MCF 10A (cell line): ENCODE measurements around the gene MLLT11. TPM values are rescaled to one million over a fixed set of nuclear protein-coding genes. Genes with fewer than 3 reads are reported as not detected.
A peak's percentile ranks its signal among the peaks of the same experiment; 100 is the strongest.

Source experiments
- BruUV-seq: library from RNA; stranded (reverse); fragments of 400-500 nt; replicated peaks from 2 replicates; lab custom pipeline; 2021; lab: Mats Ljungman, UMichigan
- CTCF ChIA-PET: fragments of 300-600 bp; sonication (Branson Sonifier 250); formaldehyde crosslinking; extraction: SDS; loops from one replicate; lab custom pipeline; 2021; ENCODE audit warnings: antibody characterized with exemption, inconsistent platforms; lab: Yijun Ruan, JAX
- POLR2A ChIA-PET: fragments of 300-600, 350-650 bp; sonication (Branson Sonifier 250); formaldehyde crosslinking; extraction: SDS; loops from one replicate; lab custom pipeline; 2020; ENCODE audit warnings: antibody characterized with exemption, inconsistent platforms; lab: Yijun Ruan, JAX
- DNase-seq: peaks from one replicate; pipeline ENCODE4 v3.0.0-alpha.2; 2018; ENCODE audit not compliant: unreplicated experiment
- H3K27ac Mint-ChIP-seq: one replicate; pipeline ENCODE4 v1.8.0; 2022; ENCODE audit warnings: mild to moderate bottlenecking, low read depth, mixed read lengths; ENCODE audit not compliant: unreplicated experiment
- H3K27me3 Mint-ChIP-seq: one replicate; pipeline ENCODE4 v1.8.0; 2022; ENCODE audit warnings: mixed read lengths; ENCODE audit not compliant: insufficient read depth, unreplicated experiment
- H3K36me3 Mint-ChIP-seq: one replicate; pipeline ENCODE4 v1.8.0; 2022; ENCODE audit warnings: mild to moderate bottlenecking, moderate library complexity, mixed read lengths; ENCODE audit not compliant: insufficient read depth, unreplicated experiment
- H3K4me1 Mint-ChIP-seq: one replicate; pipeline ENCODE4 v1.8.0; 2022; ENCODE audit warnings: mixed read lengths; ENCODE audit not compliant: insufficient read depth, unreplicated experiment
- H3K4me3 Mint-ChIP-seq: one replicate; pipeline ENCODE4 v1.8.0; 2022; ENCODE audit warnings: mild to moderate bottlenecking, moderate library complexity, mixed read lengths; ENCODE audit not compliant: unreplicated experiment
- H3K9me3 Mint-ChIP-seq: one replicate; pipeline ENCODE4 v1.8.0; 2022; ENCODE audit warnings: mixed read lengths; ENCODE audit not compliant: unreplicated experiment
- intact Hi-C: fragments of 100-400 bp; cut with micrococcal nuclease; formaldehyde crosslinking; loops from 2 replicates; pipeline ENCODE4 v1.14.1; 2022
- total RNA-seq: library from RNA; stranded (reverse); gene quantifications from 2 replicates; pipeline ENCODE4 v1.2.3, GENCODE V29; 2022
- TF ChIP-seq, protein P1 (sequence below): fragments of 200-600 bp; IDR thresholded peaks from one replicate; pipeline ENCODE4 v1.8.0; 2022; ENCODE audit warnings: antibody characterized with exemption, mild to moderate bottlenecking; ENCODE audit not compliant: unreplicated experiment

The MLLT11 gene
- total RNA-seq, 1 experiment from 2014 or later: 0.86 TPM

DNA sequence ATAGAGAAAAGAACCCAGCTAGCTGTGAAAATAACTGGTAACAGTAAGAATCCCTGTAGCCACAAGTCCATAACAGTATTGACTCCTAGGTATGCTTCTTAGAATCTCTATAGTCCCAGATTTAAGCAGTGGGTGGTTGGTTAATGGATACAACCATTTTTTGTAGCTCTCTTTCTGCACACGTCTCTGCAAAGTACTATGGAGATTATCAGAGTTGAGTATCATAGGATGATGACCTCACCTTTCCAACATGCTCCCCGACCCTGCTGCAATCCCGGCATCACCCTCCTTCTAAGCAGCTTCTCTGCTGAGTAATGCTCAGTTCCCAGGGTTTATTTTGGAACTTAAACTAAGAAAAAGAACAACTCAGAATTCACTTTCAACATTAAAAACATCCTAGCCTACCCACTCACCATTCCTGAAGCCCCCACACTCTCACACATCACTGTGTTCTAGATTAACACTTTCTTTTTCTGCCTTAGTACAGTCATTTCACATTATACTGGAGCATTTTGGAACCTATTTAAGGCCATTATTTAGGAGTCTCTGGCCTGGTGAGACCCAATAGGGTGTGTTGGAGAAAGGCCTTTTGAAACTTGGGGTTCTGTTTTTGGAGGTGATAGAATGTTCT lies 2.7 kb downstream of the MLLT11 start:
- H3K27me3 Mint-ChIP-seq: no peaks in the 10 kb centered on the region
- CTCF ChIA-PET: interaction anchor here (0.5 to 2.1 kb wide), 7 partner anchors 9 to 671 kb away, joined by 3 to 12 read pairs (median 4); partner anchors contain the start of genes C1orf56, GABPB2 and MINDY1
- H3K4me1 Mint-ChIP-seq: peaks cover 31% of the 10 kb centered on the region
- TF ChIP-seq, protein P1, sequence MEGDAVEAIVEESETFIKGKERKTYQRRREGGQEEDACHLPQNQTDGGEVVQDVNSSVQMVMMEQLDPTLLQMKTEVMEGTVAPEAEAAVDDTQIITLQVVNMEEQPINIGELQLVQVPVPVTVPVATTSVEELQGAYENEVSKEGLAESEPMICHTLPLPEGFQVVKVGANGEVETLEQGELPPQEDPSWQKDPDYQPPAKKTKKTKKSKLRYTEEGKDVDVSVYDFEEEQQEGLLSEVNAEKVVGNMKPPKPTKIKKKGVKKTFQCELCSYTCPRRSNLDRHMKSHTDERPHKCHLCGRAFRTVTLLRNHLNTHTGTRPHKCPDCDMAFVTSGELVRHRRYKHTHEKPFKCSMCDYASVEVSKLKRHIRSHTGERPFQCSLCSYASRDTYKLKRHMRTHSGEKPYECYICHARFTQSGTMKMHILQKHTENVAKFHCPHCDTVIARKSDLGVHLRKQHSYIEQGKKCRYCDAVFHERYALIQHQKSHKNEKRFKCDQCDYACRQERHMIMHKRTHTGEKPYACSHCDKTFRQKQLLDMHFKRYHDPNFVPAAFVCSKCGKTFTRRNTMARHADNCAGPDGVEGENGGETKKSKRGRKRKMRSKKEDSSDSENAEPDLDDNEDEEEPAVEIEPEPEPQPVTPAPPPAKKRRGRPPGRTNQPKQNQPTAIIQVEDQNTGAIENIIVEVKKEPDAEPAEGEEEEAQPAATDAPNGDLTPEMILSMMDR: no peak
- peak overlapping the region; percentile 25 for H3K27ac Mint-ChIP-seq
- TSS peak; percentile 21 for BruUV-seq
- peaks cover 13% of the 10 kb centered on the region for H3K36me3 Mint-ChIP-seq
- peak; percentile 60 for DNase-seq
- intact Hi-C loops: loop anchor here (5.0 kb wide), 1 partner anchor 501 kb away; no protein-coding TSS in a partner anchor
- POLR2A ChIA-PET: interaction anchor here (0.6 to 9.4 kb wide), 7 partner anchors 9 to 483 kb away, joined by 3 to 90 read pairs (median 4); partner anchors contain the start of genes C1orf56, GABPB2, LYSMD1 and MCL1
- H3K4me3 Mint-ChIP-seq: peak overlapping the region; percentile 3
- no peaks in the 10 kb centered on the region for H3K9me3 Mint-ChIP-seq

DNA sequence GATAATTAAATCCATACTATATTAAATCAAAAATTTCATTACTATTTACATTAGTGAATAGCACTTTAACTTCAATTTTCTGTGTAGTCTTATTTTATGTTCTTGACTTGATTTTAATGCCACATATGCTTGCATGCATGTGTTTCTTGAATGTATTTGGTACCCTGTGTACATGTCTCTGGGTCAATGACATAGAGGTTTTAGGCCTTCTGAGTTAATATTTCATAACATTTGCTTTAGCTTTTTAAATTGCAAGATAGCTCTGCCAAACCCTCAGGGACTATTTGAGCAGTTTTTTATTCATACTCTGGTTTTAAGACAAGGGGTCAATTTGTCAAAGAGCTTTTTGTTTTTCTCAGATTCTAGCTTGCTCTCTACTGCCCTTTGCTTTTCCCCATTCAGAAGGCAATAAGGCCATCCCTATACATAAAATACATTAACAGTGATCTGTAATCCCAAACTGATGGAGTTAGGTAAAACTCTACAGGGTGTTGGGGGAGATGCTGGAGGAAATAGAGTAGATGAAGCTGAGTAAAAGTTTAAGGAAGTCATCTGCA lies 5.0 kb downstream of the MLLT11 start:
- Mint-ChIP-seq H3K27ac (no peak overlapping the region), H3K4me1 (peaks cover 22% of the 10 kb centered on the region), H3K27me3 (no peaks in the 10 kb centered on the region), H3K36me3 (peaks cover 13% of the 10 kb centered on the region), H3K9me3 (no peaks in the 10 kb centered on the region), H3K4me3 (no peak overlapping the region)
- ChIA-PET CTCF (interaction anchor here (0.5 to 1.1 kb wide), 7 partner anchors 16 to 809 kb away, joined by 3 to 4 read pairs (median 3); no protein-coding TSS in a partner anchor), POLR2A (interaction anchor here (0.5 to 1.2 kb wide), 10 partner anchors 11 to 546 kb away, joined by 3 to 4 read pairs (median 3); partner anchors contain the start of genes C1orf56, MINDY1 and SCNM1)
- DNase-seq: no peak
- TF ChIP-seq, protein P1: no peak
- BruUV-seq: no TSS peak
- intact Hi-C loops: no loop called here

- Mint-ChIP-seq H3K9me3 (no peaks in the 10 kb centered on the region), H3K27ac (no peak overlapping the region), H3K27me3 (no peaks in the 10 kb centered on the region), H3K4me1 (peaks cover 9% of the 10 kb centered on the region), H3K36me3 (peaks cover 17% of the 10 kb centered on the region), H3K4me3 (no peak overlapping the region)
- DNase-seq: no peak
- ChIA-PET CTCF (interaction anchor here (0.5 to 1.6 kb wide), 4 partner anchors 71 to 812 kb away, joined by 3 to 5 read pairs (median 4); no protein-coding TSS in a partner anchor), POLR2A (interaction anchor here (1.3 to 2.5 kb wide), 2 partner anchors 8 to 61 kb away, joined by 3 to 5 read pairs; partner anchors contain the start of genes CDC42SE1 and MINDY1)
- TF ChIP-seq, protein P1: no peak
- intact Hi-C loops: no loop called here
- BruUV-seq: no TSS peak
Measured at GRCh38 chr1:151067185-151067584, 7.0 kb downstream of the MLLT11 start.

GRCh38 chr1:151069103-151069486 lies 8.9 kb downstream of the MLLT11 start:
- Mint-ChIP-seq H3K4me1 (no peaks in the 10 kb centered on the region), H3K4me3 (peak overlapping the region; percentile 100), H3K27me3 (no peaks in the 10 kb centered on the region), H3K9me3 (no peaks in the 10 kb centered on the region), H3K27ac (no peak overlapping the region), H3K36me3 (peaks cover 17% of the 10 kb centered on the region)
- CTCF ChIA-PET: interaction anchor here (2.4 kb wide), 1 partner anchor 9 kb away, joined by 18 read pairs; the partner anchor contains the start of genes CDC42SE1 and MLLT11
- POLR2A ChIA-PET: interaction anchor here (4.9 kb wide), 1 partner anchor 10 kb away, joined by 67 read pairs; the partner anchor contains the start of genes CDC42SE1 and MLLT11
- intact Hi-C loops: no loop called here
- BruUV-seq: no TSS peak
- TF ChIP-seq, protein P1: no peak
- no peak for DNase-seq
